NK-92 (cell line): Measurements from ENCODE around the gene NLRP9.

Source experiments
- DNase-seq: peaks from one replicate; lab custom pipeline; 2025; ENCODE audit not compliant: unreplicated experiment; lab: John Stamatoyannopoulos, UW

Gene NLRP9

DNA sequence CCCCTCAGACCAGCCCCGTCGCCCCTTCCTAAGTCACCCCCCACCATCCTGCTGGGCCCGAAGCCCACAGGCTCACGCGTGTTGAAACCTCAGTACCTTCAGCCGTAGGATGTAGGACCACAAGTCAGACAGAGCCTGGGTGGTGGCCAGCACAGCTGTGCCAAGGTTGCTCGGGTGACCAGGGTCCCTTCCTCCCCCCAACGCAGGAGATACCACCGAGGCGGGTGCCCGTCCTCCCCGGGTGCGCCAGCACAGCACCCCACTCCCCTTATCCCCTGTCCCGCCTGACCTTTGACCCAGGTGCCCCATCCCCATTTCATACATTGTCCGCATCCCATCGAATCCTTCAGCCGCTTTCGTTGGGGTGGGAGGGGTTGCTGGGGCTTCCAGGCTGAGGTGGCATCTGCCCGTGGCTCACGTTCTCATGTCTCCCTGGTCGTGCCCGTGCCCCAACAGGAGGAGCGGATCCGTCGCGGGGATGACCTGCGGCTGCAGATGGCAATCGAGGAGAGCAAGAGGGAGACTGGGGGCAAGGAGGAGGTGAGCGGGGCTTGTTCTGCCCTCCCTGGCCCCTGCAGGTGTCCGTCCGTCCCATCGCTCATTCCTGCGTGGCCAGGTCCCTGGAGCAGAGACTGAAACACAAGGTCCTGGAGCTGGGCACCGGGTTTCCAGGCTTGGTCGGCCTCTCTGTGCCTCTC is 48.6 kb downstream of the NLRP9 start:
- DNase-seq = no peak

DNA sequence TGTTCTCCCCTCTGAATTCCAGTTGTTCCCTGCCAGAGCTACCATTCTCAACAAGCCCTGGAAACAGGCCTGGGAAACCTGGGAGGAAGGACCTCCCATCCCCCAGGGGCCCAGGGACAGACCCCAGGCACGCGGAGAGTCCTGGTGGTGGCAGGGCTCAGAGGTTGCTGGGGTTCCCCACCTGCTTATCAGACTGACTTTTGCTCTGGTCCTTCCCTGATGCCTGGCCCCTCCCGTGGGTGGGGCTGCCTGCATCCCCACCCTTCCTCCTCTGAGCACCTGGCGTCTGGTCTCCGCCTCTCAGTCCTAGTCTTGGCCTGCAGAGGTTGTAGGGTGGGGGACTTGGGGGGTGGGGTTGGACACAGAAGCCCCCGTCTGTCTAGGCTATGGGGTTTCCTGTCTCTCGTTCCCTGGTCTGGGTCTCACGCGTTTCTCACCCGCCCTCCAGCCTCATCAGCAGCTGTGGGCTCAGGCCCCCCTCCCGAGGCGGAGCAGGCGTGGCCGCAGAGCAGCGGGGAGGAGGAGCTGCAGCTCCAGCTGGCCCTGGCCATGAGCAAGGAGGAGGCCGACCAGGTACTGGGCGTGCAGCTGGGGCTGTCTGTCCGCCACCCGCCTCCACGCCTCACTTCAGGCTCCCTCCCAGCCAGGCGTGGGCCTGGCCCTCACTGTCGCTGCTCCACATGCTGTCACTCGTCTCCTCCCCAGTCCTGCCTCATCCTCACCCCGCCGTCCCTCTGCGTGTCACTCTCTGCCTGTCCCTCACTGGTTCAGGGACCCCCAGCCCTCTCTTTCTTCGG is 49.6 kb downstream of the NLRP9 start:
- no peak for DNase-seq

DNA sequence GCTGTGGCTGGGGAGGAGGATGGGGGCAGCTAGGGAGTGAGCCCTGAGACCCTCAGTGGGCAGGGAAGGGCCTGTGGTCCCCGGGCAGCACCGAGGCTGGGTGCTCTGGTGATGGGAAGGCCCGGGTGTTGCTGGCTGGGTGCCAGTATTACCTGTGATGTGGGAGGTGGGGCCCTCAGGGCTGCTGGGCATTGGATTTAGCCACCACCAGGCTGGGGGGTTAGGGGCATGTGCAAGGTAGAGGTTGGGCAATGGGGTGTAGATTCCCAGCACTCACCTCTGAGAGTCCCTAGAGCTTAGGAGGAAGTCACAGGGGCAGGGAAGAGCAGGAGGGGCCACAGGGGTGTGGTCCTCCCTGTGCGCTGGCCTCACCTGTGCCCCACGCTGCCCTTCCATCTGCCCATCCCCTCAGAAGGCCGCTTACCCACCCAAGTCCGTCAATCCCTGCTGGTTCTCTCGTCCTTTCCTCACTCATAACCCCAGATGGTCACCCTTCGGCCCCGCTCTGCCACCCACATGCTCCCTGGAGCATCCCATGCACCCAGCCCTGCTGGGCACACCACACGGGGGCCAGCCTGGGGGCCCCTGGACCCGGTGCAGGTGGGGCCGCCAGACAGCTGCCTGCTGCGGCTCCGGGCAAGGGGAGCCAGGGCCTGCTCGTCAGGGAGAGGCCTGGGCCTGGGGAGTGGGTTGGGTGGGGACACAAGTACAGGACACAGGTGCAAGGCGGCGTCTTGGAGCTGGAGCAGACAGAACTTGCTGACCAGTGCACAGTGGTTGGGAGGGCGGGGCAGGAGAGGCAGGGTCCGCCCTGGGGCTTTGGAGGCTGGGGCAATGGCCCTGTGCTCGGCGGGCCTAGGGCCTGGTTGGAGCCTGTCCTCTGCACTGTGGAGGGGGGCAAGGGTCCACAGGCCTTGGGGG is 50.7 kb downstream of the NLRP9 start:
- DNase-seq = no peak

DNA sequence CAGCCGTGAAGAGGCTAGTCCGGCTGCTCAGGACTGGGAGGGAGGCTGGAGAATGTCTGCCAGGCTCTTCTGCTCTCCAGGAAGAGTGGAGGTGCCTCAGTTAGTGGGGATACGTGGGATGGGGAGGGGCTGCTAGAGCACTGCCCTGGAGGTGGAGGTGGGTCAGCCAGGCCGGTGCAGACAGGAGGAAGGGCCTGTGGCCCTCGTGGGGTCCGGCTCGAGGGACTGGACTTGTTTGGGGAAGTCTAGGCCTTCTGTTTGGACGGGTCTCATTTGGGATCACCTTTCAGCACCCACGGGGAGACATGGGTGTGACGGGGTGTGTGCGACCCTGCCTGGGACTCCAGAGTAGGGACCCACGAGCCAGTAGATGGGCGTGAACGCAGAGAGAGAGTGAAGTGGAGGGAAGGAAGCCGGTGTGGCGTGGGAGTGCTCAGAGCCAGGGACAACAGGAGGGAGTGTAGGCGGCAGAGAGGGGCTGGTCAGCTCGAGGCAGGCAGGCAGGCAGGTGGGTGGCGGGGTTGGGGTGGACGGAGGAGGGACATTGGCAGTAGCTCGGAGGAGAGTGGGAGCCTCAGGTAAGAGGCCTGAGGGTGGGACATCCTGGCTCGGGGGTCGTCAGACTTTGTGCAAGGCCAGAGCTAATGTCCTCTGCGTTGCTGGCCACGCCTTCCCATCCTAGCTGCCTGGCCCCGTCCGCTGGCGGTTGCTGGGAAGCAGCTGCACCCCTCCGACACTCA is 51.7 kb downstream of the NLRP9 start:
- no peak for DNase-seq

DNA sequence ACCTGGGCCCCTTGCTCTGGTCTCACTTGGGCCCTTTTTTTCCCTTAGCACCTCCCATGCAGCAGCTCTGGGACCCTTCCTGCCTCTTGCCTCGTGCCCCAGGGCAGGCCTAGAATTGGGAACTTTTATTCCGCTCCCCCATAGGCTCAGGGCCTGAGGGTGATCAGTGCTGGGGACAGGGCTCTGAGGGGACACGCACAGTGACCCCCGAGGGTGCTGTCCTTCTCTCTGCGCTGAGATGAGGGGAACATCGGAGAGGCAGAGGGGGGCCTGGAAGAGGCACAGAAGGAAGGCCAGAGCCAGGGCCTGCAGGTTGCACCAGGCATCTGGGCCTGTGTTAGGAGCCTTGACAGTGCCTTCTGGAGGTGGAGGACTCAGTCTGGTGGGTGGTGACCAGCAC is 52.4 kb downstream of the NLRP9 start:
- no peak for DNase-seq

DNA sequence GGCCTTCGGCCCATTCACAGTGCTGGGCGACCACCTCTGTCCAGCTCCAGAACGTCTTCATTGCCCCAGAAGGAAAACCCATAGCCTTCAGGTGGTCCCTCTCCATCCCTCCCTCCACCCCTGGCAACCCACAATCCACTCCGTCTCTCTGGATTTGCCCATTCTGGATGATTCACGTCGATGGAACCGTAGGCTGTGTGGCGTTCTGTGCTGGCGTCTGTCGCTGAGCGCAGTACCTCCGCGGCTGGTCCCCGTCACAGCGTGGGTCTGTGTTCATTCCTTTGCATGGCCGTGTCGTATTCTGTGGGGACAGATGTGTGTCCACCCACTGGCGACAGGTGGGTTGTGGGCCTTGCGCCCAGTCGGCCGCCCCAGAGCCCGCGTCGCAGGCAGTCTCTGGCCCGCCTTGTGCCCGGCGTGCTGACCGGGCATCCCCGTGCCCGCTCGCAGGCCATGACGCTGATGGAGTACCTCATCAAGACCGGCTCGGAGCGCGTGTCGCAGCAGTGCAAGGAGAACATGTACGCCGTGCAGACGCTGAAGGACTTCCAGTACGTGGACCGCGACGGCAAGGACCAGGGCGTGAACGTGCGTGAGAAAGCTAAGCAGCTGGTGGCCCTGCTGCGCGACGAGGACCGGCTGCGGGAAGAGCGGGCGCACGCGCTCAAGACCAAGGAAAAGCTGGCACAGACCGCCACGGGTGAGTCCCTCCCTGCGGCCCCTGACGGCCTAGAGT is 53.1 kb downstream of the NLRP9 start:
- no peak for DNase-seq

DNA sequence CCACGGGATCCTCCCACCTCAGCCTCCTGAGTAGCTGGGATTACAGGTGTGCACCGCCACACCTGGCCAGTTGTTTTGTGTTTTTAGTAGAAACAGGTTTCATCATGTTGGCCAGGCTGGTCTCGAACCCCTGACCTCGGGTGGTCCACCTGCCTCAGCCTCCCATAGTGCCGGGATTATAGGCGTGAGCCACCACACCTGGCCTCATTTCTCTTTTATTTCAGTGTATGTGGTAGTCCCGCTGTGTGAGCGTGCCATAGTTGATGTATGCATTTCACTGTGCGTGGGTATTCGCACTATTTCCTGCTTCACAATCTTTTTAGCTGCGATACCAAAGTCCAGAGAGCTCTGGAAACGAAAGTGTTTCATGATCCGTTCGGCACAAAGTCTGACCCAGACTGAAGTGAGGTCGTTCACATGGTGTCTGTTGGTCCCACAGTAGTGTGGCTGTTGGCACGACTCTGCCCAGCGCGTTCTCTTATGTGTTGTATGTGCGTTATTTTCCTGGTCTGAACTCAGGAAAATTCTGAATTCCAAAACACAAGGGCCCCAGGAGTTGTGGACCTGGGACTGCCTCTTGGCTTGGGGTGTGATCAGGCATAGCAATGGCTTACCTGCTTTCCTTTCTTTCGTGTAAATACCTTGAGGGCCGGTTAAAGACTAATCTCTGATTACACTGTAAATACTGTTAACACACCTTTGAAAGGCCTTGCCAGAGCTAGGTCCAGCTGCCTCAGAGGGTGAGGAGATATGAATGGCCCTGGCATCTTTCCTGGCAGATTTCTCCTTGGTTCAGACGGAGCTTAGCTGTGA is 54.5 kb downstream of the NLRP9 start:
- DNase-seq = no peak

DNA sequence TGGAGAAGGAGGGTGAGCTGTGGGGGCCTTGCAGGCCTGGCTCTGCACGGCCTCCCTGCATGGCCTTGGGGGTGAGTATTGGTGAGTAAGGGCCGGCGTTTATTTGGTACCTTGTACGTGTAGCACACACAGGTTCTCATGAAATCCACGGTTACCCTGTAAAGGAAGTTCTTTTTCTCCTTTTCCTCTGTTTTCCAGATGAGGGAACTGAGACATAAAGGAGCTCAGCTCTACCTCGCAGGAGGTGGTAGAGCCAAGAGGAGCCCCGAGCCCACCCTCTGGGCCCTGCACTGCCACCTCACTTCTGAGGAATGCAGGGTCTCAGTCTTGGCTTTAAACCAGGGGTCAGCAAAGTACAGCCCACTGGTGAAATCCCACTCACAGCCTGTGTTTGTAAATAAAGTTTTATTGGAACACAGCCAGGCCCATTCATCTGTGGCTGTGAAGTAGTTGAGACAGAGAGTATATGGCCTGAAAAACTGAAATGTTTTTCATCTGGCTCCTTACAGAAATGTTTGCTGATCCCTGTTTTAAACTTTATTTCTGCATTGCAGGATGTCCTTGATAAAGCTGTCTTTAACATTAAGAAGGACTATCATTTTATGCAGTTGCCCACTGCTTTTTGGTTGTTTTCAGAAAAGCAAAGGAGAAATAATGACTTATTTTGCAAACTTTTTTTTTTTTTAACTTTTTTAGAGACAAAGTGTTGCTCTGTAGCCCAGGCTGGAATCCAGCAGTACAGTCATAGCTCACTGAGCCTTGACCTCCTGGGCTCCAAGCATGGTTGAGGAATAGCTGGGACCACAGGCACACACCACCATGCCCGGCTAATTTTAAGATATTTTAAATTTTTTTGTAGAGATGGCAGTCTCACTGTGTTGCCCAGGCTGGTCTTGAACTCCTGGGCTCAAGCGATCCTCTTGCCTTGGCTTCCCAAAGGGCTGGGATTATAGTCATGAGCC is 56.8 kb downstream of the NLRP9 start:
- no peak for DNase-seq

DNA sequence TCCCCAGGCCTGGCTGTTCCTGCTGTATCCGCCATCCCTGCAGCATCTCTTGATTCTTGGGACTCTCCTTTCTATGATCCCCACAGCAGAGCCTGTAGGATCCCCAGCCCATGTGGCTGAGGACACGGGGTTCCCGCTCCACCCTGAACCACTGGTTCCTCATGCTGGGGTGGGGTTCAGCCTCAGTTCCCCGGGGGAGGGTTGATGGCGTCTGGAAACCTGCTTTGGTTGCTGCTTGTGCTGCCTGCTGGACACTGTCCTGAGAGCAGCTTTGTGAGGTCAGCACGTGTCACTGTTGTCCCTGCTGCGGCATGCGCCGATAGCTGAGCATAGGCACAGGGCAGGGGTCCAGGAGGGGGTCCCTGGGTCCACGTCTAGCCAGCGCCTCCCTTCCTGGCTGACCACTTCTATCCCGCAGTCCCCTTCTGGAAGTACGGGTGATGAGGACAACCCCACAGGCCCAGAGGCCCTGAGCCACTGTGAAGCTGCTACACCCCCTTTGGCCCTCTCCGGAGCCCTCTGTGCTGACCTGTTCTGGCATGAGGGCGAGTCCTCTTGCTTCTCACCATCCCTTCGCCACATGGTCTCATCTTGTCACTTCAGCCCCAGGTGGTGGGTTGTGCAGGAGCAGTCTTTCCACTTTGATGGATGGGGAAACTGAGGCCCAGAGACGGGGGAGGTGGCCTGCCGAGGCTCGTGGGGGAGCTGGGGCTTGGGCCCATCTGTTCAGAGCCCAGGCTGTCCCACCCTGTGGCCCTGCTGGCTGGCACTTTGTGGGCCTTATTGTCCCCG is 57.7 kb downstream of the NLRP9 start:
- no peak for DNase-seq

DNA sequence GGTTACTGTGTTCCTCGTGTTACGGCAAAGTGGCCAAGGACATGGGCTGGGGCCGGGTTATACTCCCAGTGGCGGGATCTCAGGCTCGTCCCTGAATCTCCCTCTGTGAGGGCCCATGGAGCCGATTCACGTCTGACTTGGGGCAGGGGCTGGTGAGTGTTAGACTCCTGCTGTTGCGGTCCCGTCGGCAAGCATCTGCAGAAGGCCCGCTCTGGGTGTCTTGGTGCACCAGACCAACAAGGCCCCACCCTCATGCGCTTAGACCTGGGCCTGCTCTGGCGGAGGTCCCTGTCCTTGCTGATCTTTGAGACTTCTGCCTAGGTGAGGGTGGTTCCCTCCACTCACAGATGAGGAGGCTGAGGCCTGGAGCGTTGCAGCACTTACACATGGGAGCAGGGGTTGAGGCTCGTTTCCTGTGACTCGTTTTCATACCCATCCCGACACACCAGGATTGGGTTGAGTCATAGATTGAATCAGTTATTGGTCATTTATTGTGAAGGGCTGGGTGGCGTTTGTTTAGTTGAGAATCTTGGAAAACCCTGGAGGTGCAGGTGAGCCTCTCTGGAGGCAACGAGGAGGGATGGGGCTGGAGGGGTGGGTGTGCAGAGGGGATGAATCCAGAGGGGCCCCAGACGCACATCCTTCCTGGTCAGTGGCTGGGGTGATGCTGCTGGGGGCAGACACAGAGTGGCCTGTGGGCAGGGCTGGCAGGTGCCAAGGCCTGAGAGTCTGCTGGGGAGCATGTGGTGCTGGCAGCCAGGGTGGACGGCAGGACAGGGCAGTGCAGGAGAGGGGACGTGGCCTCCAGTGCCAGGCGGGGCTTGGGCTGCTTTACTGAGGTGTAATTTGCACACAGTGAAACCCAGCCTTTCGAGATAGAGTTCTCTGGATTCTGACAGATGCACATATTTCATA is 58.6 kb downstream of the NLRP9 start:
- no peak for DNase-seq

DNA sequence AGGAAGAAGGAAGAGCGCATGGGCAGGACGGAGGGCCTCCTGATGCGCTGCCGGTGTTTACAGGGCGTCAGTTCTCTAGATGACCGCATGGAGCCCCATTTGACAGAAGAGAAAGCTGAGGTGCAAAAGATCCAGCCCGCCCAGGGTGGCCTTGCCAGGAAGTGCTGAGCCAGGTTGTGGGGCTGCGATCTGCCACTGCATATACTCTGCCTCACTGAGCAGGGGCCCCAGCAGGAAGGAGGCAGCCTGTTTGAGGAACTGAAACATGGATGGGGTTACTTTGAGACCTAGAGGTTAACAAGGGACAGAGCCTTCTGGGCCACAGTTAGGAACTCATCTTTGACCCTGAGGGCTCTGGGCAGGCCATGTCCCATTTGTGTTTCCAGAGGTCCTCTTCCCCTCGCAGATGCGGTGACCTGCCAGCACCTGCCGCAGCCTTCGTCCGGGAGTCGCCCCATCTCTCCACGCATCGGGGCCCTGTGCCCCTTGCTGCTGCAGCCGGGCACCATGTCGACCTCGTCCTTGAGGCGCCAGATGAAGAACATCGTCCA is 60.0 kb downstream of the NLRP9 start:
- no peak for DNase-seq

DNA sequence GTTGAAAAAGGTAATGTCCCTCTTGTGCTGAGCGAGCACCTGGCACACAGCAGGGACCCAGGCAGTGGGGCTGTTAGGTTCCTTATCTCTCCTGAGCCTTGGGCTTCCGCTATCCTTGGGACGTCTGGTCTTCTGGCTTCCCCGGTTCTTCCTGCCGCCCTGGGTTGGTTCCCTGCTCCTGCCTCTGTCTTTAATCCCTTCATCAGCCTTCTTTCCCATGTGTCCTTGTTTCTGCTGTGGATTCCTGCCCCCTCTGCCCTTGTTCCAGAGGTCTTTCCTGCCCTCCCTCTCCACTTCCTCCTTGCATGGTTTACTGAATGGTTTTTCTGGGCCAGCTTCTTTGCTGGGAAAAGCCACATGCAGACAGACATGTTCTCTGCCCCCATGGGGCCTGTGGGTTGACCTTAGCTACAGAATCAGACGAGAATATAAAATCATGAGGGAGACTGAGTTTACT is 60.6 kb downstream of the NLRP9 start:
- no peak for DNase-seq

DNA sequence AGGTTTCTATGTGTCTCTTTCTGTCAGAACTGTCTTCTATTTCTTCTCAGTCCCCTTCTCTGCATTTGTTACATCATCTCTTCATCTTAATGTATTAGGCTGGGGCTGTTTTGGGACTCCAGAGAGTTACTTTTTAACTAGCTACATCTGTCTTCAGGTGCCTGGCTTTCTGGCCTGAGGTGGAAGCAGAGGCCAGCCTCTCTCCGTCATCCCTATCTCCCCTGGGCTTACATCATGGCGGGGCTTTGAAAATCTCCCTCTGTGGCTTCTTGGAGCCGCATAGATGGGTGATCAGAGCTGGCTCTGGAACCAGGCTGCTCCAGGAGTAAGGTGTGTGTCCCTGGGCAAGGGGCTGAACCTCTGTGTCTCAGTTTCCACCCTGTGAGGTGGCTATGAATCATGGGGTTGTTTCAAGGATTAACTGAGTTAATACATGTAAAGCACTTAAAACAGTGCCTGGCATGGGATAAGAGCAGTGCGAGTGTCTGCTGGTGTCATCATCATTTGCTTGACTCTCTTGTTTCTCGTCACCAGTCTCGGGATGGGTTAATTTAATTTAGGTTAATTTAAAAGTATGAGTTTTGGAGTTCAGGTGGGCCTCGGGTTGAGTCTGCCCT is 61.2 kb downstream of the NLRP9 start:
- DNase-seq = no peak

DNA sequence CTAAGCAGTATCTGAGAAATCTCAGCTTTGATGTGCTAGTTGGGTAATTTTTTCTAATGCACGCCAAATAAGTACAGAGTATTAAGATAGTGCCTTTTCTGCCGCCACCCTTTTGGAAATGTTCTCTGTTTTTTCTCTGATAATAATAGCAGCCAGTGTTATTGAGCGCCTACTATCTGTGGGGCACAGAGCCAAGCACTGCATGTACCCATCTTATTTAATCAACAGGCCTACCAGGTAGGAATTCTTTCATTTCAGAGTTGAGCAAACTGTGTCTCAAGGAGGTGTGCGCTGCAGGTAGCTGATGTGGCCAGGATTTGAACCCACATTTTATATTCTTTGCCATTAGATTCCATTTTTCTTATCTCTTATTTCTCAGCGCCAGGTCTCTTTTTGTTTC is 61.8 kb downstream of the NLRP9 start:
- DNase-seq = no peak

DNA sequence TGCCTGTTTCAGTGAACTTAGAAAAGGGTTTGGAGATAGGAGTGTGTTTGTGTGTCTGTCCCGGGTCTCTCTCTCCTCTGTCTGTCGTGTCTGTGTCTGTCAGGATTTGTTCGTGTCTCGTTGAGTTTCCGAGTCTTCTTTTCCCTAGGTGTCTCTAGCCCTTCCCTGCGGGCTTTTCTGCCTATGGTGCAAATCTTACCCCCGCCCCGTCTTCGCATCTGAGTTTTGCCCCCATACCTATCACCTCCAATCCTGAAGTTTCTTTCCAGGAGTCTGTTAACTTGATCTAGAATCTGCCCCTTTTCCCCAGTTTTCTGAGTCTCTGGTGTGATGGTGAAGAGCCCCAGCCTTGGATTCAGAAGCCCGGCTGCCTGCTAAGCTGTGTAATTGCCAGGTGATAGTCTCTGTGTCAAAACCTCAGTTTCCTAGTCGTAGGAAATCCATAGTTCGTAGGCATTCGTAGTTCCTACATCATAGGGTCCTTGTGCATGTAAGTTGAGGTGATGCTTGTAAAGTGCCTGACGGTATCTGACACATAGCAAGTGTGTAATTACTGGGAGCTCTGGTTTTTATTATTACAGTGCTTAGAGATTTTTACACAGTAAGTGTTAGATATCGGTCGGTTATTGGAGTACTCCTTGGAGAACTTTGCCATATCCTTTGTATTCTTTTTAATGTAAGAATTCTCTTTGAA is 62.4 kb downstream of the NLRP9 start:
- no peak for DNase-seq
